B cell (primary cell): ENCODE data around the gene POLR2A. TPM values are rescaled to one million over a fixed set of nuclear protein-coding genes. Genes with fewer than 3 reads are reported as not detected.

ENCODE experiments used
- ATAC-seq: fragments of 200-7000 bp; cut with Tn5 transposase; one replicate; pipeline ENCODE4 v1.10.0; 2021; ENCODE audit warnings: low read depth, mild to moderate bottlenecking, moderate number of reproducible peaks, moderate library complexity
- CTCF ChIA-PET: fragments of 350-600 bp; sonication (Branson Sonifier 250); formaldehyde crosslinking; loops from one replicate; lab custom pipeline; 2021; ENCODE audit warnings: antibody characterized with exemption, inconsistent platforms; lab: Charles Lee
- POLR2A ChIA-PET: fragments of 350-600 bp; sonication (Branson Sonifier 250); formaldehyde crosslinking; loops from one replicate; lab custom pipeline; 2021; ENCODE audit warnings: antibody characterized with exemption; lab: Charles Lee
- DNase-seq: peaks from one replicate; pipeline ENCODE4 v3.0.0; 2013
- H2AFZ ChIP-seq: 2 replicates; pipeline ENCODE4 v1.6.1; 2012; ENCODE audit warnings: mild to moderate bottlenecking, low read depth, low read length; ENCODE audit not compliant: insufficient read depth, poor library complexity, severe bottlenecking
- H3K27ac ChIP-seq, 2 donors: 1 replicate in 1 of 2; 2 replicates in 1 of 2; pipeline ENCODE4 v1.5.1; 2012 to 2013; ENCODE audit warnings: low read length in 2 of 2, mild to moderate bottlenecking in 2 of 2, moderate library complexity in 1 of 2
- H3K27me3 ChIP-seq, 4 experiments: fragments of 200-600 bp in 1 of 4; sonication (generic) in 1 of 4; replicated peaks in 1 of 4; 1 replicate in 2 of 4; 2 replicates in 2 of 4; pipeline versions ENCODE4 v1.6.1 to v1.7.0; 2013 to 2016; ENCODE audit warnings: low read length in 3 of 4, mild to moderate bottlenecking in 2 of 4, mixed read lengths in 1 of 4, moderate library complexity in 1 of 4; ENCODE audit not compliant: insufficient read depth in 4 of 4, control insufficient read depth in 3 of 4; ENCODE audit errors: control extremely low read depth in 1 of 4
- H3K36me3 ChIP-seq, 2 experiments: replicated peaks in 1 of 2; 1 replicate in 1 of 2; 2 replicates in 1 of 2; pipeline versions ENCODE4 v1.6.1 to v1.7.1; 2013; ENCODE audit warnings: low read length in 1 of 2; ENCODE audit not compliant: insufficient read depth in 2 of 2, control insufficient read depth in 1 of 2; ENCODE audit errors: control extremely low read depth in 1 of 2, extremely low read depth in 1 of 2
- H3K4me1 ChIP-seq, 2 donors: fragments of 200-600 bp in 1 of 2; sonication (generic) in 1 of 2; 1 replicate in 1 of 2; 2 replicates in 1 of 2; pipeline versions ENCODE4 v1.5.1 to v1.6.1; 2013 to 2017; ENCODE audit warnings: low read length in 2 of 2; ENCODE audit not compliant: control insufficient read depth in 2 of 2, insufficient read depth in 2 of 2
- H3K4me2 ChIP-seq: replicated peaks from 2 replicates; pipeline ENCODE3; 2012; ENCODE audit warnings: mild to moderate bottlenecking, low read depth, low read length; ENCODE audit not compliant: poor library complexity, severe bottlenecking
- H3K4me3 ChIP-seq, 5 experiments: fragments of 200-600 bp in 1 of 5; sonication (generic) in 1 of 5; 1 replicate in 3 of 5; 2 replicates in 2 of 5; pipeline versions ENCODE4 v1.5.1 to v1.7.0; 2011 to 2016; ENCODE audit warnings: low read length in 4 of 5, mild to moderate bottlenecking in 4 of 5, low read depth in 2 of 5, control low read depth in 1 of 5, moderate library complexity in 1 of 5; ENCODE audit not compliant: insufficient read depth in 1 of 5; ENCODE audit errors: control extremely low read depth in 1 of 5, extremely low read depth in 1 of 5
- H3K79me2 ChIP-seq: fragments of 200-600 bp; sonication (generic); one replicate; pipeline ENCODE4 v1.6.0; 2016; ENCODE audit warnings: low read length; ENCODE audit not compliant: control insufficient read depth, insufficient read depth
- H3K9ac ChIP-seq: fragments of 200-600 bp; sonication (generic); 2 replicates; pipeline ENCODE4 v1.6.1; 2017; ENCODE audit warnings: mild to moderate bottlenecking, low read length, moderate library complexity
- H3K9me3 ChIP-seq, 3 donors: one replicate each; pipeline versions ENCODE4 v1.6.1 to v1.7.1; 2013; ENCODE audit warnings: low read length in 2 of 3; ENCODE audit not compliant: control insufficient read depth in 2 of 3, insufficient read depth in 1 of 3; ENCODE audit errors: control extremely low read depth in 1 of 3
- H4K20me1 ChIP-seq: 2 replicates; pipeline ENCODE4 v1.6.0; 2012; ENCODE audit warnings: mild to moderate bottlenecking, low read length; ENCODE audit not compliant: insufficient read depth, control insufficient read depth, poor library complexity, severe bottlenecking
- H3K27ac Mint-ChIP-seq: one replicate; pipeline ENCODE4 v1.8.0; 2021; ENCODE audit warnings: mixed read lengths
- H3K27me3 Mint-ChIP-seq: one replicate; pipeline ENCODE4 v1.8.0; 2021; ENCODE audit warnings: mixed read lengths
- H3K4me1 Mint-ChIP-seq: one replicate; pipeline ENCODE4 v1.8.0; 2021; ENCODE audit warnings: mixed read lengths
- H3K4me3 Mint-ChIP-seq: one replicate; pipeline ENCODE4 v1.8.0; 2021; ENCODE audit warnings: mixed read lengths
- H3K9me3 Mint-ChIP-seq: one replicate; pipeline ENCODE4 v1.8.0; 2022; ENCODE audit warnings: mixed read lengths; ENCODE audit not compliant: insufficient read depth
- EZH2 ChIP-seq: IDR thresholded peaks from 2 replicates; pipeline ENCODE4 v1.6.1; 2012; ENCODE audit warnings: borderline replicate concordance, low read depth, mild to moderate bottlenecking, moderate library complexity, low read length; ENCODE audit not compliant: insufficient read depth, poor library complexity, severe bottlenecking
- WGBS: methylation state at CpG from one replicate; pipeline ENCODE4 v1.1.5; 2013; ENCODE audit warnings: missing lambda C conversion rate; ENCODE audit not compliant: insufficient coverage; 5-methylcytosine and 5-hydroxymethylcytosine counted together
- intact Hi-C: fragments of 100-400 bp; cut with micrococcal nuclease; formaldehyde crosslinking; loops from one replicate; pipeline ENCODE4 v1.10.0; 2022
- polyA plus RNA-seq: library from polyadenylated mRNA; depleted of rRNA; stranded (reverse); fragments of >200 nt; gene quantifications from 2 replicates; pipeline ENCODE4 v1.2.3, GENCODE V29; 2012
- total RNA-seq, 2 donors: library from RNA; stranded (reverse); fragments of 120-200 nt in 1 of 2; gene quantifications; 1 replicate in 1 of 2; 2 replicates in 1 of 2; pipeline versions ENCODE4 v1.2.3 to v1.2.4, GENCODE V29; 2013 to 2022
- TF ChIP-seq, protein P1 (sequence below): fragments of 200-600 bp; IDR thresholded peaks from one replicate; pipeline ENCODE4 v1.8.0; 2022; ENCODE audit warnings: antibody characterized with exemption, mild to moderate bottlenecking

POLR2A gene
- total and polyA plus RNA-seq, 2 donors (not counting 1 experiment from before 2014, with no cell fraction given), result 56.5 to 225 TPM

DNA sequence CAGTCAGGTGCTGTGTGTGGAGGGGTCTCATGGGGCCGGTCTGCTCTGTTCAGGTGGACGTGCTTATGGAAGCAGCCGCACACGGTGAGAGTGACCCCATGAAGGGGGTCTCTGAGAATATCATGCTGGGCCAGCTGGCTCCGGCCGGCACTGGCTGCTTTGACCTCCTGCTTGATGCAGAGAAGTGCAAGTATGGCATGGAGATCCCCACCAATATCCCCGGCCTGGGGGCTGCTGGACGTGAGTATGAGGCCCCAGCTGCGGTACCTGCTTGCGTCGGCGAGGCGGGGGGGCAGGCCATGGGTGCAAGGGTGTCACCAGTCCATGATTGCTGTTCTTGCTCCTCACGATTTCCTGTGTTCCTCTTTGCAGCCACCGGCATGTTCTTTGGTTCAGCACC is 27.9 kb downstream of the POLR2A start:
- Mint-ChIP-seq H3K27ac (no peak overlapping the region), H3K4me3 (no peak overlapping the region), H3K27me3 (no peaks in the 10 kb centered on the region), H3K4me1 (no peaks in the 10 kb centered on the region), H3K9me3 (no peaks in the 10 kb centered on the region)
- no peaks in the 10 kb centered on the region for H4K20me1 ChIP-seq
- H3K79me2 ChIP-seq, result no peaks in the 10 kb centered on the region
- H3K36me3 ChIP-seq, result peaks cover 9 to 59% of the 10 kb centered on the region in 2 experiments
- TF ChIP-seq, protein P1, sequence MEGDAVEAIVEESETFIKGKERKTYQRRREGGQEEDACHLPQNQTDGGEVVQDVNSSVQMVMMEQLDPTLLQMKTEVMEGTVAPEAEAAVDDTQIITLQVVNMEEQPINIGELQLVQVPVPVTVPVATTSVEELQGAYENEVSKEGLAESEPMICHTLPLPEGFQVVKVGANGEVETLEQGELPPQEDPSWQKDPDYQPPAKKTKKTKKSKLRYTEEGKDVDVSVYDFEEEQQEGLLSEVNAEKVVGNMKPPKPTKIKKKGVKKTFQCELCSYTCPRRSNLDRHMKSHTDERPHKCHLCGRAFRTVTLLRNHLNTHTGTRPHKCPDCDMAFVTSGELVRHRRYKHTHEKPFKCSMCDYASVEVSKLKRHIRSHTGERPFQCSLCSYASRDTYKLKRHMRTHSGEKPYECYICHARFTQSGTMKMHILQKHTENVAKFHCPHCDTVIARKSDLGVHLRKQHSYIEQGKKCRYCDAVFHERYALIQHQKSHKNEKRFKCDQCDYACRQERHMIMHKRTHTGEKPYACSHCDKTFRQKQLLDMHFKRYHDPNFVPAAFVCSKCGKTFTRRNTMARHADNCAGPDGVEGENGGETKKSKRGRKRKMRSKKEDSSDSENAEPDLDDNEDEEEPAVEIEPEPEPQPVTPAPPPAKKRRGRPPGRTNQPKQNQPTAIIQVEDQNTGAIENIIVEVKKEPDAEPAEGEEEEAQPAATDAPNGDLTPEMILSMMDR, result no peak
- TF ChIP-seq EZH2, result no peak
- H3K27ac ChIP-seq, result no peak overlapping the region
- intact Hi-C loops, result no loop called here
- ChIA-PET CTCF (interaction anchor here (0.6 to 19.2 kb wide), 4 partner anchors 40 to 157 kb away, joined by 4 to 666 read pairs (median 62); partner anchors contain the start of genes MPDU1, SENP3, SOX15 and TMEM95), POLR2A (no interaction called here)
- no peaks in the 10 kb centered on the region for H3K9me3 ChIP-seq
- 95% methylated on average over 15 of the region's 15 CpGs for WGBS
- DNase-seq (peak; percentile 21), ATAC-seq (no peak)
- H3K4me1 ChIP-seq, result no peaks in the 10 kb centered on the region
- H3K9ac ChIP-seq, result no peak overlapping the region
- no peaks in the 10 kb centered on the region for H3K27me3 ChIP-seq
- H3K4me3 ChIP-seq, result no peak overlapping the region
- H2AFZ ChIP-seq, result no peak overlapping the region
- H3K4me2 ChIP-seq, result no peak overlapping the region

DNA sequence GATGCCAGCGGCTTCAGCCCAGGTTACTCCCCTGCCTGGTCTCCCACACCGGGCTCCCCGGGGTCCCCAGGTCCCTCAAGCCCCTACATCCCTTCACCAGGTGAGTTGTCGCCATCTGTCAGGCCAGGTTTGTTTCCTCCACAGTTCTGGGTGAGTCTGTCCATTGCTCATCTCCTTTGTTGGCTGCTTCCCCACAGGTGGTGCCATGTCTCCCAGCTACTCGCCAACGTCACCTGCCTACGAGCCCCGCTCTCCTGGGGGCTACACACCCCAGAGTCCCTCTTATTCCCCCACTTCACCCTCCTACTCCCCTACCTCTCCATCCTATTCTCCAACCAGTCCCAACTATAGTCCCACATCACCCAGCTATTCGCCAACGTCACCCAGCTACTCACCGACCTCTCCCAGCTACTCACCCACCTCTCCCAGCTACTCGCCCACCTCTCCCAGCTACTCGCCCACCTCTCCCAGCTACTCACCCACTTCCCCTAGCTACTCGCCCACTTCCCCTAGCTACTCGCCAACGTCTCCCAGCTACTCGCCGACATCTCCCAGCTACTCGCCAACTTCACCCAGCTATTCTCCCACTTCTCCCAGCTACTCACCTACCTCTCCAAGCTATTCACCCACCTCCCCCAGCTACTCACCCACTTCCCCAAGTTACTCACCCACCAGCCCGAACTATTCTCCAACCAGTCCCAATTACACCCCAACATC is 28.8 kb downstream of the POLR2A start:
- Histone ChIP-seq H3K9me3 (no peaks in the 10 kb centered on the region), H3K4me1 (no peaks in the 10 kb centered on the region), H3K27ac (no peak overlapping the region), H4K20me1 (no peaks in the 10 kb centered on the region), H3K4me2 (no peak overlapping the region), H2AFZ (no peak overlapping the region), H3K9ac (no peak overlapping the region), H3K36me3 (peaks cover 9 to 57% of the 10 kb centered on the region in 2 experiments), H3K4me3 (no peak overlapping the region), H3K27me3 (no peaks in the 10 kb centered on the region), H3K79me2 (no peaks in the 10 kb centered on the region)
- no peak overlapping the region for H3K27ac Mint-ChIP-seq
- ATAC-seq, result no peak
- CTCF ChIA-PET, result interaction anchor here (0.6 to 19.2 kb wide), 24 partner anchors 8 to 229 kb away, joined by 3 to 666 read pairs (median 4); partner anchors contain the start of genes CD68, MPDU1, SENP3 and SOX15
- no peaks in the 10 kb centered on the region for H3K4me1 Mint-ChIP-seq
- intact Hi-C loops, result no loop called here
- POLR2A ChIA-PET, result interaction anchor here (4.2 kb wide), 1 partner anchor 47 kb away, joined by 32 read pairs; the partner anchor contains the start of genes SENP3 and TNFSF13
- no peak overlapping the region for H3K4me3 Mint-ChIP-seq
- H3K27me3 Mint-ChIP-seq, result no peaks in the 10 kb centered on the region
- WGBS, result 95% methylated on average over 20 of the region's 20 CpGs
- peak; percentile 27 for DNase-seq
- TF ChIP-seq, protein P1, result no peak
- no peak for TF ChIP-seq EZH2
- H3K9me3 Mint-ChIP-seq, result no peaks in the 10 kb centered on the region
